Activated T-helper 9 cell treated with anti-CD3 and anti-CD28 coated beads, Interleukin-2, amount 50 U/mL, for 16 hours (primary cell): ENCODE data around the gene CORO1A.
"Not testable (repeated sequence)": the region's sequence is repeated elsewhere in the genome, so short reads cannot be mapped to it uniquely, and the experiment has no call there.

Experiments used
- DNase-seq: peaks from one replicate; pipeline ENCODE4 v3.0.0-alpha.2; 2020; ENCODE audit warnings: low read depth

The CORO1A gene

GRCh38 chr16:30205541-30206236, 22.3 kb downstream of the CORO1A start:
- DNase-seq, result not testable (repeated sequence)

GRCh38 chr16:30206252-30206651, 22.9 kb downstream of the CORO1A start:
- not testable (repeated sequence) for DNase-seq

GRCh38 chr16:30207063-30207704, 23.8 kb downstream of the CORO1A start:
- not testable (repeated sequence) for DNase-seq

GRCh38 chr16:30209032-30209431, 25.6 kb downstream of the CORO1A start:
- not testable (repeated sequence) for DNase-seq

GRCh38 chr16:30211414-30211813, 28.0 kb downstream of the CORO1A start:
- DNase-seq, result not testable (repeated sequence)

DNA sequence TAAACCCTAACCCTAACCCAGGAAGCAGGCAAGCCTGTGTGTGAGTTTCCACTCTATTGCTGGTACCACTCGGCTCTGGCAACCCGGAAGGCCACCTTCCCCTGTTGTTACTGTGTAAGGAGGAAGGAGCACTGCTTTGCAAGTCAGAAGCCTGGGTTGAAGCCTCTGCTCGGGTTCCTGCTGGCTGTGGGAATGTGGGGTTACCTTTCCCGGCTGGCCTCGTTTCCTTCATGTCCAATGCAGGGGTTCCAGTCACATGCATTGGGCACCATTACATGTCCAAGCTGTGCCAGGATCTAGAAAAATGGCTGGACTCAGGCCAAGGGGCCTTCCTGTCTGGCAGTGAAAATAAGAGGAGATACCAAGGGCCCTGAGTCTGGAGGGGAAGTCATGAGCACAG, 33.7 kb downstream of the CORO1A start:
- not testable (repeated sequence) for DNase-seq
